GM21619 (cell line): ENCODE measurements around the gene ZFAND2A.
"Not testable (repeated sequence)": the region's sequence is repeated elsewhere in the genome, so short reads cannot be mapped to it uniquely, and the experiment has no call there.

ENCODE experiments used
- ATAC-seq: cut with Tn5 transposase; IDR thresholded peaks from one replicate; pipeline ENCODE4 v1.9.1; 2021; ENCODE audit not compliant: unreplicated experiment

The ZFAND2A gene

GRCh38 chr7:1154172-1154739 is 5.7 kb downstream of the ZFAND2A start:
- ATAC-seq, result no peak

- ATAC-seq, result no peak
Measured at GRCh38 chr7:1152492-1152891, 7.5 kb downstream of the ZFAND2A start.

GRCh38 chr7:1151653-1152425 is 8.2 kb downstream of the ZFAND2A start:
- no peak for ATAC-seq

- ATAC-seq, result no peak
Measured at GRCh38 chr7:1151156-1151555, 8.8 kb downstream of the ZFAND2A start.

- no peak for ATAC-seq
Measured at GRCh38 chr7:1150400-1151002, 9.5 kb downstream of the ZFAND2A start.

- ATAC-seq, result no peak
Measured at GRCh38 chr7:1149351-1149794, 10.6 kb downstream of the ZFAND2A start.

- ATAC-seq, result not testable (repeated sequence)
Measured at GRCh38 chr7:1147873-1148272, 12.1 kb downstream of the ZFAND2A start.

GRCh38 chr7:1144269-1144771 is 15.7 kb downstream of the ZFAND2A start:
- ATAC-seq, result no peak

- not testable (repeated sequence) for ATAC-seq
Measured at GRCh38 chr7:1143031-1143430, 17.0 kb downstream of the ZFAND2A start.

- no peak for ATAC-seq
Measured at GRCh38 chr7:1142051-1142635, 17.9 kb downstream of the ZFAND2A start.

GRCh38 chr7:1141651-1142050 is 18.3 kb downstream of the ZFAND2A start:
- no peak for ATAC-seq

- ATAC-seq, result no peak
Measured at GRCh38 chr7:1140476-1141104, 19.4 kb downstream of the ZFAND2A start.

- ATAC-seq, result peak; percentile 45
Measured at GRCh38 chr7:1137517-1138167, 22.4 kb downstream of the ZFAND2A start.

GRCh38 chr7:1136841-1137516 is 23.0 kb downstream of the ZFAND2A start:
- ATAC-seq, result no peak

GRCh38 chr7:1134951-1135350 is 25.0 kb downstream of the ZFAND2A start:
- no peak for ATAC-seq

GRCh38 chr7:1131471-1132265 is 28.3 kb downstream of the ZFAND2A start:
- no peak for ATAC-seq

GRCh38 chr7:1130021-1130990 is 29.7 kb downstream of the ZFAND2A start:
- ATAC-seq, result no peak

- no peak for ATAC-seq
Measured at GRCh38 chr7:1129431-1129830, 30.6 kb downstream of the ZFAND2A start.
